Urinary bladder (tissue), 4 donors: Measurements from ENCODE around the gene SMURF1. TPM values are rescaled to one million over a fixed set of nuclear protein-coding genes. Genes with fewer than 3 reads are reported as not detected.

Experiments
- DNase-seq: peaks from one replicate; pipeline ENCODE4 v3.0.0-alpha.2; 2015; ENCODE audit errors: extremely low spot score
- H3K27ac ChIP-seq: one replicate; pipeline ENCODE4 v1.5.1; 2013; ENCODE audit warnings: low read depth, mild to moderate bottlenecking, moderate library complexity
- H3K36me3 ChIP-seq: one replicate; pipeline ENCODE4 v1.6.1; 2013; ENCODE audit warnings: mild to moderate bottlenecking, moderate library complexity; ENCODE audit not compliant: insufficient read depth
- H3K4me1 ChIP-seq: one replicate; pipeline ENCODE4 v1.6.1; 2013; ENCODE audit warnings: mild to moderate bottlenecking, moderate library complexity; ENCODE audit not compliant: insufficient read depth
- H3K4me3 ChIP-seq: one replicate; pipeline ENCODE4 v1.5.1; 2013; ENCODE audit warnings: low read depth, low read length
- WGBS: extraction: QIAGEN DNeasy Blood & Tissue Kit; methylation state at CpG from one replicate; pipeline ENCODE4 v1.1.7; 2013; 5-methylcytosine and 5-hydroxymethylcytosine counted together
- polyA plus RNA-seq: library from polyadenylated mRNA; stranded (reverse); fragments of 200-250 nt; gene quantifications from one replicate; pipeline ENCODE4 v1.2.3, GENCODE V29; 2013
- total RNA-seq: library from RNA; depleted of rRNA; stranded (reverse); fragments of >200 nt; gene quantifications from one replicate; pipeline ENCODE4 v1.2.3, GENCODE V29; 2014
- donor health status: healthy with polysubstance abuse.
- donor health status: healthy.

The SMURF1 gene
- total and polyA plus RNA-seq, 2 donors, result 11.6 to 19.7 TPM

DNA sequence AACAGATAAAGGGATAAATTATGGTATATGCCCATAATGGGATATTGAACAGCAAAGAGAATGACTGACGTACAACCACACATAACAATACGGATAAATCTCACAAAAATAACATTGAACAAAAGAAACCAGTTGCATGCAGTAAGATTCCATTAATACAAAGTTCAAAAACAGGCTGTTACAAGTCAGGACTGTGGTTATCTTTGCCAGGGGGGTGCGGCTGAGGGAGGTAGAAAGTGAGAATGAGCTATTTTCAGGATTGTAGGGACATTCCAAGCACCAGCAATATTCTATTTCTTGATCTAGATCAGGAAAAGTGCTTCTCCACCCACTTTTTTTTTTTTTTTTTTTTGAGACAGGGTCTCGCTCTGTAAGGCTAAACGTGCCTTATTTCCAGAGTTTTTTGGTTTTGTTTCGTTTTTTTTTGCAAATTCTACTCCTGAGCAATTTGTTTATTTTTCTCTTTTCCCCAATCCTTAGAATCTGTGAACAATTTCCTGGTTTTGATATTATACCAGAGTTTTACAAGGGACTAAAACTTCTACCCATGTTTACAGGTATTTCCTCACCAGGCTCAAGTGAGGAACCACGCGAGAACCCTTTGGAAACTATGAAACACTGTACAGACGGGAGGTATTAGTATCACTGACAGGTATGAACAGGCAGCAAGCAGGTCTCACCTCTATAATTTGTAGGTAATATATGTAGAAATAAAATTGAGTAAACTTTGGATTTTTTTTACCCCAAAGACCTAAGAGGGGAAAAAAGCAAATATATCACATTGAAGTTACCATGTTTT, 9.9 kb downstream of the SMURF1 start:
- H3K27ac ChIP-seq, result peak overlapping the region; percentile 43
- DNase-seq, result no peak
- no peaks in the 10 kb centered on the region for H3K4me1 ChIP-seq
- WGBS, result 67% methylated on average over 9 of the region's 9 CpGs
- H3K36me3 ChIP-seq, result no peaks in the 10 kb centered on the region
- no peak overlapping the region for H3K4me3 ChIP-seq

DNA sequence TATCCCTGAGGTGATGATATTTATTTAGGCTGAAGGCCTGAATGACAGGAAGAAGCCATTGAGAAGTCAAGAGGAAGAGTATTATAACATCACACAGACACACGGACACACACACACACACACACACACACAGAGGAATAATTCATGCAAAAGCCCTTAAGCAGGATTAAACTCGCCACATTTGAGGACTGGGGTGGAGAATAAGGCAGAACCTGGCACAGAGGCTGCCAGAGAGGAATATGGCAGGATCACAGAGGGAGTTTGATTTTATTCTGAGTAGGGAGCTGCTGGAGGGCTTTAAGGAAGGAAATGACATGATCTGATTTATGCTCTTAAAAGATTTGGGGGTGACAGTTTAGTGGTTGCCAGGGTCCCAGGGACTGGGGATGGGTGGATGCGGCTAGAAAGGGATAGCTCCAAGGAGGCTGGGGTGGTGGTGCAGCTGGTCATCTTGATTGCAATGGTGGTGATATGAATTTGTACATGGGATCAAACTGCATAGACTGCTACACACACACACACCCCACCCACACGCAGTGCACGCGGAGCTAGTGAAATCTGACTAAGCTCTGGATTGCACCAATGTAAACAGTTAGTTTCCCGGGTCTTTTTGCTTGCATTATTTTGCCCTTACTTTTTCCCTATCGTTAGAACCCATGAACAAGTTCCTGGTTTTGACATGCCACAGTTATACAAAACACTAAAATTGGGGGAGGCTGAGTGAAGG, 11.2 kb downstream of the SMURF1 start:
- no peak for DNase-seq
- Histone ChIP-seq H3K27ac (no peak overlapping the region), H3K4me3 (no peak overlapping the region), H3K36me3 (no peaks in the 10 kb centered on the region), H3K4me1 (no peaks in the 10 kb centered on the region)
- 47% methylated on average over 8 of the region's 8 CpGs for WGBS

- H3K27ac ChIP-seq, result no peak overlapping the region
Observed at GRCh38 chr7:99131290-99131689, 12.6 kb downstream of the SMURF1 start.

DNA sequence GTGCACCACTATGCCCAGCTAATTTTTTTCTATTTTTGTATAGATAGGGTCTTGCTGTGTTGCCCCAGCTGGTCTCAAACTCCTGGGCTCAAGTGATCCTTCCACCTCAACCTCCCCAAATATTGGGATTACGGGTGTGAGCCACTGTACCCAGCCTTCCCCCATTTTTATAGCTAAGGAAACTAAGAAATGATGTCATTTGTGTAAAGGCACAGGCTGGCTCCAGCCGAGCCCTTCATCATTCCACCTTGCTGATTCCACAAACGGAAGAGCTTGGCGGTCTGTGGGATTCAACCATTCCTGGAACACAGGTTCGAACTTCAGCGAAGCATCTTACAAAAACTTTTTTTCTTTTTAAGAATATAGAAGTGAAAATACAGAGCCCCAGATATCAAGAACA, 14.4 kb downstream of the SMURF1 start:
- no peaks in the 10 kb centered on the region for H3K36me3 ChIP-seq
- WGBS, result 96% methylated on average over 6 of the region's 6 CpGs
- DNase-seq, result no peak
- H3K4me1 ChIP-seq, result peaks cover 2% of the 10 kb centered on the region
- no peak overlapping the region for H3K4me3 ChIP-seq
- no peak overlapping the region for H3K27ac ChIP-seq

More at GRCh38 chr7:99131290-99131689, 12.6 kb downstream of the SMURF1 start:
- Histone ChIP-seq H3K4me3 (no peak overlapping the region), H3K4me1 (no peaks in the 10 kb centered on the region), H3K36me3 (no peaks in the 10 kb centered on the region)
- DNase-seq, result no peak
- 89% methylated on average over 2 of the region's 2 CpGs for WGBS

- WGBS, result 89% methylated on average over 3 of the region's 3 CpGs
- no peak overlapping the region for H3K27ac ChIP-seq
- H3K4me3 ChIP-seq, result no peak overlapping the region
- H3K4me1 ChIP-seq, result peaks cover 2% of the 10 kb centered on the region
- no peak for DNase-seq
- H3K36me3 ChIP-seq, result no peaks in the 10 kb centered on the region
Observed at GRCh38 chr7:99129001-99129400, 14.9 kb downstream of the SMURF1 start.

GRCh38 chr7:99128076-99128950, 15.6 kb downstream of the SMURF1 start:
- Histone ChIP-seq H3K27ac (no peak overlapping the region), H3K4me1 (peaks cover 2% of the 10 kb centered on the region), H3K4me3 (no peak overlapping the region), H3K36me3 (no peaks in the 10 kb centered on the region)
- 77% methylated on average over 11 of the region's 11 CpGs for WGBS
- DNase-seq, result no peak

GRCh38 chr7:99127636-99128035, 16.3 kb downstream of the SMURF1 start:
- Histone ChIP-seq H3K27ac (no peak overlapping the region), H3K36me3 (no peaks in the 10 kb centered on the region), H3K4me3 (no peak overlapping the region), H3K4me1 (peaks cover 2% of the 10 kb centered on the region)
- no peak for DNase-seq
- 72% methylated on average over 6 of the region's 6 CpGs for WGBS

GRCh38 chr7:99126921-99127553, 16.9 kb downstream of the SMURF1 start:
- no peaks in the 10 kb centered on the region for H3K36me3 ChIP-seq
- H3K4me1 ChIP-seq, result peaks cover 2% of the 10 kb centered on the region
- no peak overlapping the region for H3K4me3 ChIP-seq
- no peak overlapping the region for H3K27ac ChIP-seq
- no peak for DNase-seq
- WGBS, result 73% methylated on average over 14 of the region's 14 CpGs

- H3K4me1 ChIP-seq, result peaks cover 2% of the 10 kb centered on the region
- H3K27ac ChIP-seq, result no peak overlapping the region
- no peaks in the 10 kb centered on the region for H3K36me3 ChIP-seq
- no peak overlapping the region for H3K4me3 ChIP-seq
- DNase-seq, result no peak
- 90% methylated on average over 4 of the region's 4 CpGs for WGBS
Observed at GRCh38 chr7:99125505-99125865, 18.4 kb downstream of the SMURF1 start.

GRCh38 chr7:99124751-99125504, 19.0 kb downstream of the SMURF1 start:
- WGBS, result 89% methylated on average over 3 of the region's 3 CpGs
- Histone ChIP-seq H3K27ac (no peak overlapping the region), H3K4me3 (no peak overlapping the region), H3K36me3 (no peaks in the 10 kb centered on the region), H3K4me1 (peaks cover 2% of the 10 kb centered on the region)
- no peak for DNase-seq

GRCh38 chr7:99124236-99124635, 19.7 kb downstream of the SMURF1 start:
- 79% methylated on average over 4 of the region's 4 CpGs for WGBS
- Histone ChIP-seq H3K27ac (peak overlapping the region; percentile 14), H3K4me1 (peaks cover 2% of the 10 kb centered on the region), H3K4me3 (no peak overlapping the region), H3K36me3 (no peaks in the 10 kb centered on the region)
- DNase-seq, result no peak

DNA sequence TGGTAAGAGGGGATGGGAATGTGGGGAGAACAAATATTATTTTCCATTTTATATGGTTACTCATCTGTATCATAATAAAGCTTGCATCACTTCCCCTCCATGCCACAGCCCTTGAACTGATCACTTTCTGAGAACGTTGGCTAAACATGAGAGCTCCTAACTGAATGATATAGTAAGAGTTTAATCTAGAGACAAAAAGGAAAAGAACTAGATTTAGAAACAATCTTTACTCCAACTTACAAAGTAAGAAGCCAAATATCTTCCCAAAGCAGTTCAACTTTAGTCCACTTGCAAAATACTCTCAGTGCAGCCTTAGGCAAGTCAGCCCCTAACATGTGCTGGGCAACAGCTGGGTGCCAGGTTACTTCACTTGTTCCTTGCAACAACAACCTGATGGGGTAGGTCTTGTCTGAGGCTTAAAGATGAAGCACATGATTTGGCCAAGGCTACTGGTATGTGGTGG, 20.3 kb downstream of the SMURF1 start:
- no peak for DNase-seq
- 34% methylated on average over 1 of the region's 1 CpG for WGBS
- Histone ChIP-seq H3K27ac (no peak overlapping the region), H3K4me3 (no peak overlapping the region), H3K36me3 (no peaks in the 10 kb centered on the region), H3K4me1 (peaks cover 2% of the 10 kb centered on the region)
